Measurements from ENCODE around the gene VWA5B2. TPM values are rescaled to one million over a fixed set of nuclear protein-coding genes. Genes with fewer than 3 reads are reported as not detected.

Gene VWA5B2
- polyA plus RNA-seq, 1 donor from 2014 or later, result 0.20 TPM

- peaks cover 24% of the 10 kb centered on the region for H3K27me3 Mint-ChIP-seq
- H3K27ac Mint-ChIP-seq, result no peak overlapping the region
- H3K4me3 Mint-ChIP-seq, result no peak overlapping the region
- peaks cover 0 to 7% (median 2%) of the 10 kb centered on the region in 3 donors for H3K4me1 Mint-ChIP-seq
- H3K36me3 Mint-ChIP-seq, result no peaks in the 10 kb centered on the region
- H3K9me3 Mint-ChIP-seq, result no peaks in the 10 kb centered on the region
These were observed 4.8 kb downstream of the VWA5B2 start for GRCh38 chr3:184234224-184234623.

GRCh38 chr3:184234671-184235380 is 5.4 kb downstream of the VWA5B2 start:
- peaks cover 0 to 8% (median 2%) of the 10 kb centered on the region in 3 donors for H3K4me1 Mint-ChIP-seq
- peaks cover 22% of the 10 kb centered on the region for H3K27me3 Mint-ChIP-seq
- H3K4me3 Mint-ChIP-seq, result no peak overlapping the region
- no peak overlapping the region for H3K27ac Mint-ChIP-seq
- H3K36me3 Mint-ChIP-seq, result no peaks in the 10 kb centered on the region
- H3K9me3 Mint-ChIP-seq, result no peaks in the 10 kb centered on the region

GRCh38 chr3:184235381-184236032 is 6.1 kb downstream of the VWA5B2 start:
- no peaks in the 10 kb centered on the region for H3K9me3 Mint-ChIP-seq
- peaks cover 22% of the 10 kb centered on the region for H3K27me3 Mint-ChIP-seq
- no peaks in the 10 kb centered on the region for H3K36me3 Mint-ChIP-seq
- peaks cover 0 to 9% (median 2%) of the 10 kb centered on the region in 3 donors for H3K4me1 Mint-ChIP-seq
- H3K4me3 Mint-ChIP-seq, result no peak overlapping the region
- peak overlapping the region in 1 of 3 donors; percentile 53 for H3K27ac Mint-ChIP-seq

- H3K36me3 Mint-ChIP-seq, result no peaks in the 10 kb centered on the region
- peaks cover 0 to 8% (median 0%) of the 10 kb centered on the region in 3 donors for H3K4me1 Mint-ChIP-seq
- H3K4me3 Mint-ChIP-seq, result no peak overlapping the region
- H3K9me3 Mint-ChIP-seq, result no peaks in the 10 kb centered on the region
- peaks cover 20% of the 10 kb centered on the region for H3K27me3 Mint-ChIP-seq
- peak overlapping the region in 1 of 3 donors; percentile 53 for H3K27ac Mint-ChIP-seq
These were observed 6.6 kb downstream of the VWA5B2 start for GRCh38 chr3:184236033-184236410.

GRCh38 chr3:184236636-184237035 is 7.3 kb downstream of the VWA5B2 start:
- Mint-ChIP-seq H3K36me3 (no peaks in the 10 kb centered on the region), H3K27ac (no peak overlapping the region), H3K27me3 (peaks cover 14% of the 10 kb centered on the region), H3K4me3 (no peak overlapping the region), H3K4me1 (peaks cover 0 to 4% (median 0%) of the 10 kb centered on the region in 3 donors), H3K9me3 (no peaks in the 10 kb centered on the region)

- Mint-ChIP-seq H3K4me3 (no peak overlapping the region), H3K27me3 (peaks cover 8% of the 10 kb centered on the region), H3K9me3 (no peaks in the 10 kb centered on the region), H3K36me3 (no peaks in the 10 kb centered on the region), H3K27ac (no peak overlapping the region), H3K4me1 (peaks cover 0 to 3% (median 0%) of the 10 kb centered on the region in 3 donors)
These were observed 7.8 kb downstream of the VWA5B2 start for GRCh38 chr3:184237211-184237610.

- peaks cover 2% of the 10 kb centered on the region for H3K36me3 Mint-ChIP-seq
- H3K4me1 Mint-ChIP-seq, result peaks cover 0 to 3% (median 0%) of the 10 kb centered on the region in 3 donors
- peaks cover 3% of the 10 kb centered on the region for H3K27me3 Mint-ChIP-seq
- no peaks in the 10 kb centered on the region for H3K9me3 Mint-ChIP-seq
- no peak overlapping the region for H3K27ac Mint-ChIP-seq
- H3K4me3 Mint-ChIP-seq, result no peak overlapping the region
These were observed 8.4 kb downstream of the VWA5B2 start for GRCh38 chr3:184237807-184238206.

GRCh38 chr3:184238246-184238818 is 8.9 kb downstream of the VWA5B2 start:
- Mint-ChIP-seq H3K36me3 (peaks cover 2% of the 10 kb centered on the region), H3K9me3 (no peaks in the 10 kb centered on the region), H3K27me3 (no peaks in the 10 kb centered on the region), H3K27ac (no peak overlapping the region), H3K4me3 (no peak overlapping the region), H3K4me1 (peaks cover 0 to 3% (median 0%) of the 10 kb centered on the region in 3 donors)

- Mint-ChIP-seq H3K36me3 (peaks cover 4% of the 10 kb centered on the region), H3K27me3 (no peaks in the 10 kb centered on the region), H3K27ac (no peak overlapping the region), H3K4me1 (peaks cover 0 to 3% (median 0%) of the 10 kb centered on the region in 3 donors), H3K4me3 (no peak overlapping the region), H3K9me3 (no peaks in the 10 kb centered on the region)
These were observed 9.8 kb downstream of the VWA5B2 start for GRCh38 chr3:184239221-184239620.

- Mint-ChIP-seq H3K9me3 (no peaks in the 10 kb centered on the region), H3K36me3 (peaks cover 4% of the 10 kb centered on the region), H3K27me3 (no peaks in the 10 kb centered on the region), H3K27ac (no peak overlapping the region), H3K4me1 (peaks cover 0 to 3% (median 0%) of the 10 kb centered on the region in 3 donors), H3K4me3 (peak overlapping the region in 1 of 4 donors; percentile 30)
These were observed 10.3 kb downstream of the VWA5B2 start for GRCh38 chr3:184239708-184240107.

- Mint-ChIP-seq H3K27me3 (no peaks in the 10 kb centered on the region), H3K4me1 (peaks cover 0 to 4% (median 3%) of the 10 kb centered on the region in 3 donors), H3K36me3 (peaks cover 4% of the 10 kb centered on the region), H3K4me3 (peak overlapping the region in 1 of 4 donors; percentile 30), H3K27ac (no peak overlapping the region), H3K9me3 (no peaks in the 10 kb centered on the region)
These were observed 11.2 kb downstream of the VWA5B2 start for GRCh38 chr3:184240384-184241140.

- Mint-ChIP-seq H3K4me1 (peaks cover 0 to 9% (median 3%) of the 10 kb centered on the region in 3 donors), H3K4me3 (no peak overlapping the region), H3K27me3 (no peaks in the 10 kb centered on the region), H3K36me3 (peaks cover 4% of the 10 kb centered on the region), H3K9me3 (no peaks in the 10 kb centered on the region), H3K27ac (no peak overlapping the region)
These were observed 11.7 kb downstream of the VWA5B2 start for GRCh38 chr3:184241141-184241446.

GRCh38 chr3:184241447-184242296 is 12.3 kb downstream of the VWA5B2 start:
- peaks cover 4% of the 10 kb centered on the region for H3K36me3 Mint-ChIP-seq
- no peak overlapping the region for H3K4me3 Mint-ChIP-seq
- H3K27me3 Mint-ChIP-seq, result no peaks in the 10 kb centered on the region
- no peak overlapping the region for H3K27ac Mint-ChIP-seq
- H3K4me1 Mint-ChIP-seq, result peaks cover 0 to 9% (median 3%) of the 10 kb centered on the region in 3 donors
- H3K9me3 Mint-ChIP-seq, result no peaks in the 10 kb centered on the region

- Mint-ChIP-seq H3K4me1 (peaks cover 0 to 9% (median 3%) of the 10 kb centered on the region in 3 donors), H3K9me3 (no peaks in the 10 kb centered on the region), H3K36me3 (peaks cover 4% of the 10 kb centered on the region), H3K27me3 (no peaks in the 10 kb centered on the region), H3K27ac (peak overlapping the region in 1 of 3 donors; percentile 31), H3K4me3 (no peak overlapping the region)
These were observed 12.9 kb downstream of the VWA5B2 start for GRCh38 chr3:184242297-184242685.
